IMR-90 (cell line): ENCODE data around the gene TLK2. TPM values are rescaled to one million over a fixed set of nuclear protein-coding genes. Genes with fewer than 3 reads are reported as not detected.
"Not testable (repeated sequence)": the region's sequence is repeated elsewhere in the genome, so short reads cannot be mapped to it uniquely, and the experiment has no call there.

Experiments used
- ATAC-seq: fragments of 200-7000 bp; cut with Tn5 transposase; 2 replicates; pipeline ENCODE4 v1.9.1; 2020; ENCODE audit warnings: low read depth, mild to moderate bottlenecking, moderate library complexity
- BruUV-seq: library from RNA; stranded (reverse); fragments of 400-500 nt; replicated peaks from 2 replicates; lab custom pipeline; 2021; lab: Mats Ljungman, UMichigan
- CTCF ChIA-PET: fragments of 300-600 bp; formaldehyde crosslinking; extraction: SDS; loops from one replicate; lab custom pipeline; 2021; ENCODE audit warnings: antibody characterized with exemption; lab: Yijun Ruan, JAX
- POLR2A ChIA-PET: fragments of 300-600 bp; sonication (Branson Sonifier 250); formaldehyde crosslinking; loops from one replicate; lab custom pipeline; 2022; ENCODE audit warnings: antibody characterized with exemption; ENCODE audit not compliant: unreplicated experiment; lab: Charles Lee
- DNase-seq: peaks from one replicate; pipeline ENCODE4 v3.0.0; 2013
- H2AFZ ChIP-seq: replicated peaks from 2 replicates; pipeline ENCODE3; 2013; ENCODE audit warnings: low read length, mild to moderate bottlenecking; ENCODE audit not compliant: poor library complexity
- H2AK5ac ChIP-seq: 2 replicates; pipeline ENCODE4 v1.6.1; 2013; ENCODE audit warnings: low read depth, low read length, inconsistent platforms
- H2AK9ac ChIP-seq: replicated peaks from 2 replicates; pipeline ENCODE3; 2013; ENCODE audit warnings: mild to moderate bottlenecking, low read depth, low read length, moderate library complexity; ENCODE audit not compliant: poor library complexity
- H2BK120ac ChIP-seq: 2 replicates; pipeline ENCODE4 v1.6.1; 2013; ENCODE audit warnings: low read depth, low read length, inconsistent platforms
- H2BK15ac ChIP-seq: 3 replicates; pipeline ENCODE4 v1.6.1; 2013; ENCODE audit warnings: low read depth, low read length, inconsistent platforms
- H2BK20ac ChIP-seq: 2 replicates; pipeline ENCODE4 v1.6.1; 2013; ENCODE audit warnings: low read depth, mild to moderate bottlenecking, inconsistent platforms, low read length, moderate library complexity
- H2BK5ac ChIP-seq: 2 replicates; pipeline ENCODE4 v1.6.1; 2013; ENCODE audit warnings: mild to moderate bottlenecking, low read depth, low read length, inconsistent platforms; ENCODE audit not compliant: poor library complexity, severe bottlenecking
- H3K14ac ChIP-seq: replicated peaks from 2 replicates; pipeline ENCODE4 v1.6.1; 2013; ENCODE audit warnings: low read depth, low read length, inconsistent platforms
- H3K18ac ChIP-seq: 2 replicates; pipeline ENCODE4 v1.6.1; 2013; ENCODE audit warnings: low read depth, low read length, control low read depth
- H3K23ac ChIP-seq: 2 replicates; pipeline ENCODE4 v1.6.1; 2013; ENCODE audit warnings: low read depth, low read length, inconsistent platforms
- H3K27ac ChIP-seq: 2 replicates; pipeline ENCODE4 v1.5.1; 2013; ENCODE audit warnings: mild to moderate bottlenecking, control low read depth, low read length; ENCODE audit not compliant: insufficient read depth
- H3K27me3 ChIP-seq: 2 replicates; pipeline ENCODE4 v1.6.1; 2013; ENCODE audit warnings: low read length; ENCODE audit not compliant: control insufficient read depth, insufficient read depth
- H3K36me3 ChIP-seq: 2 replicates; pipeline ENCODE4 v1.6.1; 2013; ENCODE audit warnings: low read length, mixed read lengths; ENCODE audit not compliant: control insufficient read depth, insufficient read depth
- H3K4ac ChIP-seq: 2 replicates; pipeline ENCODE4 v1.6.1; 2013; ENCODE audit warnings: low read depth, low read length, inconsistent platforms
- H3K4me1 ChIP-seq: 2 replicates; pipeline ENCODE4 v1.6.1; 2013; ENCODE audit warnings: low read length, mixed read lengths; ENCODE audit not compliant: control insufficient read depth, insufficient read depth
- H3K4me2 ChIP-seq: 2 replicates; pipeline ENCODE4 v1.6.1; 2013; ENCODE audit warnings: low read depth, mild to moderate bottlenecking, control low read depth, low read length, moderate library complexity
- H3K4me3 ChIP-seq: 2 replicates; pipeline ENCODE4 v1.5.1; 2013; ENCODE audit warnings: low read depth, mild to moderate bottlenecking, control low read depth, low read length, moderate library complexity; ENCODE audit not compliant: insufficient read depth
- H3K56ac ChIP-seq: 2 replicates; pipeline ENCODE4 v1.6.1; 2013; ENCODE audit warnings: low read length, inconsistent platforms; ENCODE audit not compliant: insufficient read depth; ENCODE audit errors: extremely low read depth
- H3K79me1 ChIP-seq, 2 experiments: 2 replicates each; pipeline ENCODE4 v1.6.1; 2013; ENCODE audit warnings: low read length in 2 of 2, inconsistent platforms in 1 of 2, low read depth in 1 of 2
- H3K9ac ChIP-seq: 2 replicates; pipeline ENCODE4 v1.6.1; 2013; ENCODE audit warnings: low read depth, low read length, control low read depth
- H3K9me1 ChIP-seq: 2 replicates; pipeline ENCODE4 v1.6.1; 2013; ENCODE audit warnings: low read length, inconsistent platforms; ENCODE audit not compliant: insufficient read depth
- H3K9me3 ChIP-seq: 2 replicates; pipeline ENCODE4 v1.6.1; 2013; ENCODE audit warnings: low read length; ENCODE audit not compliant: control insufficient read depth, insufficient read depth
- H4K20me1 ChIP-seq: 2 replicates; pipeline ENCODE4 v1.6.1; 2013; ENCODE audit warnings: low read length, inconsistent platforms; ENCODE audit not compliant: insufficient read depth
- H4K5ac ChIP-seq: 2 replicates; pipeline ENCODE4 v1.6.1; 2013; ENCODE audit warnings: mild to moderate bottlenecking, low read depth, low read length, control low read depth
- H4K8ac ChIP-seq, 2 experiments: 2 replicates each; pipeline ENCODE4 v1.6.1; 2013; ENCODE audit warnings: low read depth in 2 of 2, low read length in 2 of 2, control low read depth in 1 of 2, inconsistent platforms in 1 of 2
- H4K91ac ChIP-seq: 2 replicates; pipeline ENCODE4 v1.6.1; 2013; ENCODE audit warnings: low read depth, low read length, inconsistent platforms; ENCODE audit not compliant: insufficient read depth
- WGBS, 2 experiments: methylation state at CpG; one replicate each; pipeline versions ENCODE4 v1.1.5 to v1.1.7; 2013; ENCODE audit warnings: missing lambda C conversion rate in 2 of 2; ENCODE audit not compliant: insufficient read length in 1 of 2; ENCODE audit errors: extremely low coverage in 2 of 2; 5-methylcytosine and 5-hydroxymethylcytosine counted together
- dilution Hi-C: fragments of 300-500 bp; cut with HindIII; formaldehyde crosslinking; loops from one replicate; pipeline ENCODE4 v1.14.3; 2018; ENCODE audit warnings: low sequenced_read_pairs; ENCODE audit not compliant: unreplicated experiment
- in situ Hi-C: fragments of 300-500 bp; cut with MboI; formaldehyde crosslinking; loops from 3 replicates; pipeline ENCODE4 v1.14.3; 2019; ENCODE audit warnings: low sequenced_read_pairs, inconsistent platforms, mixed read lengths
- intact Hi-C: fragments of 100-400 bp; cut with micrococcal nuclease; formaldehyde crosslinking; loops from 2 replicates; pipeline ENCODE4 v1.10.0; 2022
- polyA plus RNA-seq, 3 experiments: library from polyadenylated mRNA; depleted of rRNA; stranded (reverse); fragments of >200 nt; gene quantifications; 2 replicates each; pipeline ENCODE4 v1.2.3, GENCODE V29; 2012; ENCODE audit warnings: low replicate concordance in 1 of 3
- total RNA-seq: library from RNA; depleted of rRNA; stranded (reverse); fragments of >200 nt; gene quantifications from 2 replicates; pipeline ENCODE4 v1.2.3, GENCODE V29; 2012

The TLK2 gene
- total and polyA plus RNA-seq, 2 of the 4 experiments (the other 2 are of a cell fraction): 35.7 to 39.4 TPM

DNA sequence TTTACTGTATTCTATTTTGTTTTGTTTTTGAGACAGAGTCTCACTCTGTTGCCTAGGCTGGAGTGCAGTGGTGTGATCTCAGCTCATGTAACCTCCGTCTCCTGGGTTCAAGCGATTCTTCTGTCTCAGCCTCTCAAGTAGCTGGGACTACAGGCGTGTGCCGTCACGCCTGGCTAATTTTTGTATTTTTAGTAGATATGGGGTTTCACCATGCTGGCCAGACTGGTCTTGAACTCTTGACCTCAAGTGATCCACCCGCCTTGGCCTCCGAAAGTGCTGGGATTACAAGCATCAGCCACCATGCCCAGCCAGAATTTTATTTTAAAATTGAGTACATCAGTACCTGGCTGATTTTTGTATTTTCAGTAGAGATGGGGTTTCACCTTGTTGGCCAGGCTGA, 15.4 kb downstream of the TLK2 start:
- H3K4me3 ChIP-seq, H2AFZ ChIP-seq, H2BK120ac ChIP-seq, H3K4me1 ChIP-seq, H3K9ac ChIP-seq, dilution Hi-C loops, H2BK20ac ChIP-seq, H3K27ac ChIP-seq, H3K14ac ChIP-seq, H3K36me3 ChIP-seq, H2BK15ac ChIP-seq, H3K23ac ChIP-seq, H3K18ac ChIP-seq, H3K9me3 ChIP-seq, H3K4me2 ChIP-seq, in situ Hi-C loops, H2AK5ac ChIP-seq, intact Hi-C loops, H3K9me1 ChIP-seq, CTCF ChIA-PET, H3K56ac ChIP-seq, H2AK9ac ChIP-seq, H2BK5ac ChIP-seq, H4K8ac ChIP-seq, BruUV-seq, H4K91ac ChIP-seq, POLR2A ChIA-PET, H3K4ac ChIP-seq, H4K5ac ChIP-seq, H3K27me3 ChIP-seq, DNase-seq, ATAC-seq: not testable (repeated sequence)
- no CpG with 5 or more reads among the region's 7 CpGs for WGBS, 2 experiments
- peaks cover 0 to 36% of the 10 kb centered on the region in 2 experiments; a peak in 3 of 4 replicates for H3K79me1 ChIP-seq
- peaks cover 47% of the 10 kb centered on the region for H4K20me1 ChIP-seq

DNA sequence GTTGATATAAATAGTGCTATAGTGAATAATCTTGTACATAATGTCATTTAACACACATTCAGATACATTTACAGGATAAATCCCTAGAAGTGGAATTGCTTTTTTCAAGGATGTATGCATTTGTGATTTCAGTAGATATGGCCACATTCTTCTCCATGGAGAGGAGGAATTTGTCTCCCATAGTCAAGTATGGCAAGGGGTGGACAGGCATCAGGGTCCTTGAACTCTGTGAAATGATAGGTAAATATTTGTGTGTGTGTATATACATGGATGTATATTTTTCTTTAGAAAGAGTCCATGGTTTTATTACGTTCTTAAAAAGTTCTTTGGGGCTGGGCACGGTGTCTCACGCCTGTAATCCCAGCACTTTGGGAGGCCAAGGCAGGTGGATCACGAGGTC, 17.7 kb downstream of the TLK2 start:
- dilution Hi-C loops, H3K4me2 ChIP-seq, H3K27ac ChIP-seq, H4K5ac ChIP-seq, in situ Hi-C loops, H3K9ac ChIP-seq, H2AFZ ChIP-seq, H2AK5ac ChIP-seq, H3K14ac ChIP-seq, H3K4ac ChIP-seq, H2BK20ac ChIP-seq, H3K4me1 ChIP-seq, H3K18ac ChIP-seq, BruUV-seq, H2BK5ac ChIP-seq, POLR2A ChIA-PET, H3K56ac ChIP-seq, H3K9me1 ChIP-seq, CTCF ChIA-PET, H3K9me3 ChIP-seq, H2BK15ac ChIP-seq, H4K91ac ChIP-seq, H3K23ac ChIP-seq, H3K27me3 ChIP-seq, H2BK120ac ChIP-seq, ATAC-seq, H3K4me3 ChIP-seq, H2AK9ac ChIP-seq, intact Hi-C loops, DNase-seq, H4K8ac ChIP-seq, H3K36me3 ChIP-seq: not testable (repeated sequence)
- peaks cover 0 to 35% of the 10 kb centered on the region in 2 experiments; a peak in 3 of 4 replicates for H3K79me1 ChIP-seq
- WGBS, 2 experiments: 100% methylated on average over 2 of the region's 4 CpGs; no CpG with 5 or more reads in 1 of the 2 experiments
- H4K20me1 ChIP-seq: peaks cover 40% of the 10 kb centered on the region
